CD4-positive, alpha-beta T cell treated with Interleukin-17A for 4 hours (primary cell): ENCODE data around the gene FLACC1.

ENCODE experiments used
- DNase-seq: peaks from one replicate; pipeline ENCODE4 v3.0.0-alpha.2; 2020; ENCODE audit warnings: mixed read lengths

The FLACC1 gene

DNA sequence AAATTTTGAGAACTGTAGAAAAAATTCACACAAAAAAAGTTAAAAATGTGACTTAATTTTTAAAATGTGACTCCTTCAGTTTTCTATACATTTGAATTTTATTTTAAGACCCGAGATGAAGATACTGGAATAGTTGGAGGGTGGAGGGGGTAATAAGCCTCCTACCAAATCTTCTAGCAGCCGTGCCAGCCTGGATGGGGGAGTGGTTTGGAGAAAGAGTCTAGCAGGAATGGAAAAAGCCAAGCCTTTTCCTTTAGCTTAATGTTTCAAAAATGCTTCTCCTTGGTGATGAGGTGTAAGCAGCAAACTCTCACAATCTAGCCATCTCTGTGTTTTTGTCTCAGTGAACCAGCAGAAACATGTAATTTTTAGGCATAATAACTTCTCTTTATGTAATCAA lies 82.1 kb downstream of the FLACC1 start:
- DNase-seq, result no peak

DNA sequence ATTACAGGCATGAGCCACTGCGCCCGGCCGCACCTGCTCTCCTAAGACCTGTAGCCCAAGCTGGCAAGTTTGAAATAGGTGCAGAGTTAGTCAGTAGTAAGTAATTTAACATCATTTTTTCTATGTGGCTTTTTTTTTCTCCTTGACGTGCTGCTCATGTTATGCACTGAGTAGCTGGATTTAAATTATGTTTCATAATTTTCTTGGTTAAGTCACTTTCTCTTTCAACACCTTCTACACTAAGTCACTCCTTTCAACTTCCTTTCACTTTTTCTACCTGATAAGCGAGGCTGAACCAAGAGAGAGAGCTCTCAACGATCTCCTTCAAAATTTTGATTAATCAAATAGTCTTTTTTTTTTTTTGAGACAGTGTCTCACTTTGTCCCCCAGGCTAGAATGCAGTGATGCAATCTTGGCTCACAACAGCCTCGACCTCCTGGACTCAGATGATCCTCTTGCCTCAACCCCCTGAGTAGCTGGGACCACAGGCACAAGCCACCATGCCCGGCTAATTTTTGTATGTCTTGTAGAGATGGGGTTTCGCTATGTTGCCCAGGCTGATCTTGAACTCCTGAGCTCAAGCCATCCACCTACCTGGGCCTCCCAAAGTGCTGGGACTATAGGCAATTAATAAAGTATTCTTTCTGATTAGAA lies 83.7 kb downstream of the FLACC1 start:
- no peak for DNase-seq

DNA sequence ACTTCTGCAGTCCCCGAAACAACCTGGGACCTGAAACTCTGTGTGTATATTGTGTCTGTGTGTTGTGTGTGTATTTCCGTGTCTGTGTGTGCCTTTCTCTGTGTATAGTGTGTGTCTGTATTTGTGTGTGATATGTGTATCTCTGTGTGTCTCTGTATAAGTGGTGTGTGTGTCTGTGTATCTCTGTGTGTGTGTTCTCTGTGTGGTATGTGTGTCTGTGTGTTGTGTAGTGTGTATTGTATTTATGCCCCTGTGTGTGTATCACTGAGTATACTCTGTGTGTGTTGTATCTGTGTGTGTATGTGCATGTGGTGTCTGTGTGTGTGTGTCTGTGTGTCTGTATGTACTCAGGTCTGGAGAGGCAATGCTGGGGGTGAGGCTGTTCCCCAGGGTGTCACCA lies 85.2 kb downstream of the FLACC1 start:
- no peak for DNase-seq

GRCh38 chr2:201270293-201271001 lies 86.7 kb downstream of the FLACC1 start:
- no peak for DNase-seq

DNA sequence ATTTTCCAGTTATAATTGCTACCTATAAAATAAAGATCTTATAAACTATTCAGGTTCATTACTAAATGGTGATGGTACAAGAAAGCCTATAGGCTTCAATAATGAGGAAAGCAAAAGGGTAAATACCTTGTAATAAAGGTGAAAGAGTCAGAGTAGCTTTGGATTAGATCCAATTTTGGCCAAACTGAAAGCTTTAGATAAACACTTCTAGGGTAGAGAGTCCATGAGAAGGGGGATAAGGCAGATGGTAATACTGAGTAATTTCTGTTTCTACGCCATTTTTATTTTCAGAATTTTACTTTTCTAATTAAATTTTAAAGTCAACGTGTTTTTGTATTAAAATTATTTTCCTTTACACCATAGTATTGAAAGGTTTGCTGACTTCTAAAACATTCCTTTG lies 87.4 kb downstream of the FLACC1 start:
- no peak for DNase-seq

GRCh38 chr2:201267278-201268030 lies 89.7 kb downstream of the FLACC1 start:
- DNase-seq, result no peak

DNA sequence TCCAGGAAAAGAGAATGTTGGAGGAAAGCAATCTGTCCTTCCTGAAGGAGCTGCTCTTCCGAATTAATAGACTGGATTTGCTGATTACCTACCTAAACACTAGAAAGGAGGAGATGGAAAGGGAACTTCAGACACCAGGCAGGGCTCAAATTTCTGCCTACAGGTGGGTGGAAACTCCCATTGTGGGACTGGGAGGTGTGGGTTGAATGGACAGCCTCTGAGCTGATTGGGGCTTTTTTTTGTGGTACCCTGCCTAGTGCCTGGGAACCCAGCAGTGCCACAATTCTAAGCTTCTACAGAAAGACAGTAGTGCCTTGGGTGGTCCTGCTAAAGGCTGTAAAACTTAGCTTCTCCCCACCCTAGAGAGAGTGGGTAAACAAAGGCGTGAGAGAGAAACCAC lies 90.5 kb downstream of the FLACC1 start:
- no peak for DNase-seq

GRCh38 chr2:201264472-201265173 lies 92.5 kb downstream of the FLACC1 start:
- DNase-seq, result no peak

- peak; percentile 34 for DNase-seq
Observed at GRCh38 chr2:201263779-201264178, 93.4 kb downstream of the FLACC1 start.

- DNase-seq, result peak; percentile 42
Observed at GRCh38 chr2:201262718-201263117, 94.4 kb downstream of the FLACC1 start.

- no peak for DNase-seq
Observed at GRCh38 chr2:201261906-201262305, 95.2 kb downstream of the FLACC1 start.

GRCh38 chr2:201261471-201261870 lies 95.7 kb downstream of the FLACC1 start:
- peak; percentile 77 for DNase-seq

DNA sequence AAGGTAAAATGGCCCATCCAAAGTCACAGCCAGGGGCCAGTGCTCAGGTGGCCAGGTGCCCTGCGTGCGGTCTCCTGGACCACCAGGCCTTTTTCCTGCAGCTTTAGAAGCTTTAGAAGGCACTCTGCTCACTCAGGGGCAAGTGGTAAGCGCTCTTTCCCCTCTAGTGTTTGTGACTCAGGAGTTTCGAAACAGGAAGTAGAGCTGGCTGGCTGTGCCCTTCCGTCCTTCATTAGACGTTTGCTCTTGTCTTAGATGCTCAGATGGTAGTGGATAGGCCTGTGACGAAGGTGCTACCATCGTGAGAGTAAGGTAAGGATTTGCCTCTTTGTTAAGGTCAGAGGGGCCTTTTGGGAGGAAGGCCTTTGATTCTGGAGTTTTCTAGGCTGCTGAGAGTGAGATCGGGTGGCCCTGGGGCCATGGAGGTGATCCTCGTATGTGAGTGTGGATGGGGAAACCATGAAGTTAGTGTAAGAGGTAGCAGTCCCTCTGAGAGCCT lies 96.8 kb downstream of the FLACC1 start, which contains the start of gene CASP8:
Gene CASP8, plus strand, starts transcription at position 235 of the 499 bp plus-strand sequence. CDS start 5,951 bp downstream, outside the sequence.
- DNase-seq, result peak; percentile 76

DNA sequence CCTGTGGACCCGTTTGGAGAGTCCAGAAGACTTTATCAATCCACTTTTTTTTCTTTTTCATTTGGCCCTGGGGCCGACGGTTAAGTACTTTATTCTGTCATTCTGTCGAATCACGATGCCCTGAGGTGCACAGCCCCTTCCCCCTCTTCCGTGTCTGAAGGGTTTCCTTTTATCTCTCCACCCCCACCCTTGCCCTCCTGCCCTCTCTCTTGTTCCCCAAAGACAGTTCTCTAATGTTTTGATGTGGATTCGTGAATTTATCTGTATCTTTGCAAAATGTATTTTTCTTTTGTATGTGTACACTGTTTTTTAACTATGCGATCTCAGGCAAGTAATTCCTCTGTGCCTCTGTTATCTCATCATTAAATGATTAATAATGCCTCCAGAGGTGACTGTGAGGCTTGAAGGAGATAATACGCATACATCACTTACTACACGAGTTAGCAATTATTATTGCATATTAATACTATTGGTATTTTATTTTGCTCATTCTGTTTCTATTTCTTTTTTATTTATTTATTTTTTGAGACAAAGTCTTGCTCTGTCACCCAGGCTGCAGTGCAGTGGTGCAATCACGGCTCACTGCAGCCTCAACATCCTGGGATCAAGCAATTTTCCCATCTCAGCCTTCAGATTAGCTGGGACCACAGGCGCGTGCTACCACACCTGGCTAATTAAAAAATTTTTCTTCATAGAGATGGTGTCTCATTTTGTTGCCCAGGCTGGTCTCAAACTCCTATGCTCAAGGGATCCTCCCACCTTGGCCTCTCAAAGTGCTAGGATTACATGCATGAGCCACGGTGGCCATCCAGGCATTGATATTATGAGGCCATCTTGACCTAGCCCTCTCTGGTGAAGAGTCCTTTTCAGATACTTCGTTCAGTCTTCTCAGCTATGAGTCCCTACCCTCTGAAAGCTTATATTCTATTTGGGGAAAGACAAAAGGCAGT lies 98.2 kb downstream of the FLACC1 start:
- no peak for DNase-seq

GRCh38 chr2:201257956-201258665 lies 99.0 kb downstream of the FLACC1 start:
- DNase-seq, result peak; percentile 96

- peak; percentile 64 for DNase-seq
Observed at GRCh38 chr2:201257381-201257955, 99.7 kb downstream of the FLACC1 start.

DNA sequence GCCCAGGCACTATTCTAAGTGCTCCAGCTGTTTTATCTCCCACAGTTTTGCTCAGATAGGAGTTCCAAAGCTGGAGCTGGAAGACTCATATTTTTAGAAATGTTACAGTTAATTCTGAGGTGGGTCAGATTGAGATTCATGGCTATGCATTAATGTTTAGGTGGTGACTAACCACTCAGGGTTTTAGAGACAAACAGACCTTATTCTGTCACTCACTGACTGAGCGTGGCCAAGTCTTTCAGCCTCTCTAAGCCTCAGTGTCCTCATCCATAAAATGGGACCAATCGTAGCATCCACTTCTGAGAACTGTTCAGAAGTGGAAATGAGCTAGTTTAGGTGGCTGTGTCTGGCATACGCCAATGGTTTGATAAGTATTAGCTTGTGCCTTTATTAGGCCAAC lies 101.1 kb downstream of the FLACC1 start:
- no peak for DNase-seq

DNA sequence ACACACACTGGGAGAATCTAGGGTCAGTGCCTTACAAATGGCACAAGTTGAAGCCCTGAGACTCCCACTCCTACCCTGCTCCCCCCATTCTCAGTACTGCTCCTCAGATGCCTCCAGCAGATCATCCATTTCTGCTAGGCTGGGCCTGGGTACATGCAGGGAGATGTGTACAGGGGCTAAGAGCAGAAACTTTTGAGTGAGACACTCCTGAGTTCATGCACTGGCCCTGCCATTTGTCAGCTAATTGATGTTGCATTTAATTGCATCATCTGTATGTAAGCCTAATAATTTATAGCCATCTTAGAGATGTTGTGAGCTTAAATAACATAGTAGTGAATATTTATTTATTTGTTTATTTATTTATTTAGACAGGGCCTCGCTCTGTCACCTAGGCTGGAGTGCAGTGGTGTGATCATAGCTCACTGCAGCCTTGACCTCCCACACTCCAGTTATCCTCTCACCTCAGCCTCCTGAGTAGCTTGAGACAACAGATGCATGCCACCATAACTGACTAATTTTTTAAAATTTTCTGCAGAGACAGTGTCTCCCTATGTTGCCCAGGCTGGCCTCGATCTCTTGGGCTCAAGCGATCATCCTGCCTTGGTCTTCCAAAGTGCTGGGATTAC lies 101.6 kb downstream of the FLACC1 start:
- no peak for DNase-seq

GRCh38 chr2:201254081-201254730 lies 102.9 kb downstream of the FLACC1 start:
- peak; percentile 30 for DNase-seq

GRCh38 chr2:201250741-201251140 lies 106.4 kb downstream of the FLACC1 start:
- no peak for DNase-seq
